Embryonic facial prominence (tissue), 1 donor: Measurements from ENCODE around the gene TTC21A.

Source experiments
- DNase-seq: peaks from one replicate; pipeline ENCODE4 v3.0.0-alpha.2; 2016; ENCODE audit errors: extremely low spot score

The TTC21A gene

GRCh38 chr3:39177708-39178332 is 70.3 kb downstream of the TTC21A start:
- DNase-seq, result peak; percentile 89

- no peak for DNase-seq
Measured at GRCh38 chr3:39178553-39178952, 71.1 kb downstream of the TTC21A start.

- DNase-seq, result no peak
Measured at GRCh38 chr3:39180183-39180545, 72.7 kb downstream of the TTC21A start.

- DNase-seq, result peak; percentile 69
Measured at GRCh38 chr3:39180546-39181346, 73.3 kb downstream of the TTC21A start.

- no peak for DNase-seq
Measured at GRCh38 chr3:39181408-39182335, 74.2 kb downstream of the TTC21A start.

GRCh38 chr3:39183211-39184080 is 76.0 kb downstream of the TTC21A start:
- DNase-seq, result no peak

- DNase-seq, result no peak
Measured at GRCh38 chr3:39184081-39184967, 76.8 kb downstream of the TTC21A start.

- DNase-seq, result no peak
Measured at GRCh38 chr3:39184968-39185285, 77.4 kb downstream of the TTC21A start.

GRCh38 chr3:39185326-39185958 is 78.0 kb downstream of the TTC21A start:
- DNase-seq, result no peak

GRCh38 chr3:39185959-39186691 is 78.6 kb downstream of the TTC21A start:
- no peak for DNase-seq

GRCh38 chr3:39186692-39187151 is 79.2 kb downstream of the TTC21A start:
- no peak for DNase-seq

GRCh38 chr3:39187372-39188155 is 80.1 kb downstream of the TTC21A start:
- DNase-seq, result no peak
